ENCODE results near the gene TP53I11. TPM values are rescaled to one million over a fixed set of nuclear protein-coding genes. Genes with fewer than 3 reads are reported as not detected.
A peak's percentile ranks its signal among the peaks of the same experiment; 100 is the strongest.

The TP53I11 gene
- total and polyA plus RNA-seq, 8 donors = 12.4 to 155 (median 27.3) TPM

- 45 to 66% (median 58%) methylated on average over 3 of the region's 3 CpGs for WGBS, 5 donors
- TF ChIP-seq EP300 (IDR thresholded peaks at IDR 0.05) = no peak
- no peak for TF ChIP-seq POLR2AphosphoS5 (IDR thresholded peaks at IDR 0.05)
- intact Hi-C loops (cut with DNase I; ENCODE audit: low total_unique reads) = no loop called here
- Histone ChIP-seq H3K4me1 (peaks cover 0 to 18% (median 6%) of the 10 kb centered on the region in 4 donors), H3K4me3 (no peak overlapping the region), H3K27me3 (no peaks in the 10 kb centered on the region), H3K36me3 (no peaks in the 10 kb centered on the region), H3K27ac (no peak overlapping the region), H3K9me3 (no peaks in the 10 kb centered on the region)
- peak in 1 of 2 donors; percentile 44 for DNase-seq
These were observed 41.5 kb upstream of the TP53I11 start for GRCh38 chr11:44992181-44992582.

GRCh38 chr11:44990665-44991064 lies 40.0 kb upstream of the TP53I11 start:
- H3K4me3 ChIP-seq = no peak overlapping the region
- peaks cover 0 to 18% (median 6%) of the 10 kb centered on the region in 4 donors for H3K4me1 ChIP-seq
- intact Hi-C loops (cut with DNase I; ENCODE audit: low total_unique reads) = no loop called here
- no peaks in the 10 kb centered on the region for H3K36me3 ChIP-seq
- no peak overlapping the region for H3K27ac ChIP-seq
- no peaks in the 10 kb centered on the region for H3K9me3 ChIP-seq
- H3K27me3 ChIP-seq = no peaks in the 10 kb centered on the region
- TF ChIP-seq CTCF (IDR thresholded peaks at IDR 0.05) = no peak
- TF ChIP-seq EP300 (IDR thresholded peaks at IDR 0.05) = no peak
- TF ChIP-seq POLR2AphosphoS5 (IDR thresholded peaks at IDR 0.05) = no peak
- no peak for TF ChIP-seq POLR2A (IDR thresholded peaks at IDR 0.05)
- DNase-seq = no peak
- WGBS, 5 donors = 75 to 83% (median 80%) methylated on average over 5 of the region's 5 CpGs

- H3K4me3 ChIP-seq = no peak overlapping the region
- no peaks in the 10 kb centered on the region for H3K27me3 ChIP-seq
- 76 to 90% (median 81%) methylated on average over 16 to 21 of the region's 21 CpGs for WGBS, 5 donors
- no peak for TF ChIP-seq EP300 (IDR thresholded peaks at IDR 0.05)
- no peak for TF ChIP-seq CTCF (IDR thresholded peaks at IDR 0.05)
- peak in 2 of 3 donors; percentile 72 to 79 for TF ChIP-seq POLR2AphosphoS5 (IDR thresholded peaks at IDR 0.05)
- H3K9me3 ChIP-seq = no peaks in the 10 kb centered on the region
- intact Hi-C loops (cut with DNase I; ENCODE audit: low total_unique reads) = no loop called here
- peaks cover 0 to 18% (median 6%) of the 10 kb centered on the region in 4 donors for H3K4me1 ChIP-seq
- H3K36me3 ChIP-seq = no peaks in the 10 kb centered on the region
- DNase-seq = peak; percentile 20 to 78
- no peak overlapping the region for H3K27ac ChIP-seq
These were observed 39.3 kb upstream of the TP53I11 start for GRCh38 chr11:44989831-44990566.

GRCh38 chr11:44988981-44989635 lies 38.4 kb upstream of the TP53I11 start:
- intact Hi-C loops (cut with DNase I; ENCODE audit: low total_unique reads) = no loop called here
- no peak overlapping the region for H3K4me3 ChIP-seq
- H3K4me1 ChIP-seq = peaks cover 0 to 18% (median 6%) of the 10 kb centered on the region in 4 donors
- H3K36me3 ChIP-seq = no peaks in the 10 kb centered on the region
- H3K27ac ChIP-seq = no peak overlapping the region
- no peaks in the 10 kb centered on the region for H3K27me3 ChIP-seq
- DNase-seq = peak in 1 of 2 donors; percentile 14
- no peaks in the 10 kb centered on the region for H3K9me3 ChIP-seq
- no peak for TF ChIP-seq CTCF (IDR thresholded peaks at IDR 0.05)
- TF ChIP-seq EP300 (IDR thresholded peaks at IDR 0.05) = no peak
- TF ChIP-seq POLR2A (IDR thresholded peaks at IDR 0.05) = no peak
- WGBS, 5 donors = 81 to 93% (median 86%) methylated on average over 5 of the region's 5 CpGs

Data from stomach (tissue), 9 donors.